GM12873 (cell line): ENCODE measurements around the gene RASGRP2.

ENCODE experiments used
- TF ChIP-seq, protein P1 (sequence below): IDR thresholded peaks from 2 replicates; pipeline ENCODE4 v1.5.1; 2012; ENCODE audit warnings: low read depth, mild to moderate bottlenecking, moderate library complexity, low read length, control low read depth; ENCODE audit not compliant: insufficient read depth; ENCODE audit errors: missing control alignments

Gene RASGRP2

DNA sequence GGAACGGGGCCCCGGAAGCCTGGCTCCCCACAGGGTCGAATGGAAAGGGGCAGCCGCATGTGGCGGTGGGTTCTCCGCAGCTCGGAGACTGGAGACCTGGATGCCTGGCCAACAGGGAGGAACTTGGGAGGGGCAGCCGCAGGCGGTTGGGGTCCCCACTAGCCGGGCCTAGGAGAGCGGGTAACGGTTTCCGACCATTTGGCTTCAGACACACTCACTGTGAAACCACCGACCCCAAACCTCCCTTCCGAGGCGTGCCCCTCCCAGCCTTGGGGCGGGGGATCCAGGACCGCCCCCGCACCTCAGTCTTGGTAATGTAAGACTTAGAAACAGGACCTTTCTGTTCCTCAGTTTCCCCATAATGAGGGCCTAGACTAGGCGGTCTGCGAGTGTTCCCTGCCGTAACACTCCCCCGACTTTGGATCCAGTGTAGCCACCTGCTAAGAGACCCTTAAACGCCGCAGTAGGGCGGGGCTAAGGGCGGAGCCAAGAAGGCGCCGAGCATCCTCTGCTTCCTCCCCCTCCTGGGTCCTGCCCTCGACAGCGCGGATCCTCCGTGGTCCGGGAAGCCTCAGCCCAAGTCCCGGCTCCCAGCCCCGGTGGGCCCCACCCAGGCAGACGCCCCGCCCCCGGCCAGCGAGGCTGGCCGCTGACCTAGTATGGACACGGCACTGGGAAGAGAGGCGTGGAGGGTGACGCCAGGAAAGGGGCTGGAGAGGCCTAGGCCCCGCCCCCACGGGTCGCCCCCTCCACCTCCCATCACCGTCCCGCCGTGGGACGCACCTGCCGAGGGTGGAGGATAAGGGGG lies 1.8 kb upstream of the RASGRP2 start:
- TF ChIP-seq, protein P1, sequence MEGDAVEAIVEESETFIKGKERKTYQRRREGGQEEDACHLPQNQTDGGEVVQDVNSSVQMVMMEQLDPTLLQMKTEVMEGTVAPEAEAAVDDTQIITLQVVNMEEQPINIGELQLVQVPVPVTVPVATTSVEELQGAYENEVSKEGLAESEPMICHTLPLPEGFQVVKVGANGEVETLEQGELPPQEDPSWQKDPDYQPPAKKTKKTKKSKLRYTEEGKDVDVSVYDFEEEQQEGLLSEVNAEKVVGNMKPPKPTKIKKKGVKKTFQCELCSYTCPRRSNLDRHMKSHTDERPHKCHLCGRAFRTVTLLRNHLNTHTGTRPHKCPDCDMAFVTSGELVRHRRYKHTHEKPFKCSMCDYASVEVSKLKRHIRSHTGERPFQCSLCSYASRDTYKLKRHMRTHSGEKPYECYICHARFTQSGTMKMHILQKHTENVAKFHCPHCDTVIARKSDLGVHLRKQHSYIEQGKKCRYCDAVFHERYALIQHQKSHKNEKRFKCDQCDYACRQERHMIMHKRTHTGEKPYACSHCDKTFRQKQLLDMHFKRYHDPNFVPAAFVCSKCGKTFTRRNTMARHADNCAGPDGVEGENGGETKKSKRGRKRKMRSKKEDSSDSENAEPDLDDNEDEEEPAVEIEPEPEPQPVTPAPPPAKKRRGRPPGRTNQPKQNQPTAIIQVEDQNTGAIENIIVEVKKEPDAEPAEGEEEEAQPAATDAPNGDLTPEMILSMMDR: no peak

DNA sequence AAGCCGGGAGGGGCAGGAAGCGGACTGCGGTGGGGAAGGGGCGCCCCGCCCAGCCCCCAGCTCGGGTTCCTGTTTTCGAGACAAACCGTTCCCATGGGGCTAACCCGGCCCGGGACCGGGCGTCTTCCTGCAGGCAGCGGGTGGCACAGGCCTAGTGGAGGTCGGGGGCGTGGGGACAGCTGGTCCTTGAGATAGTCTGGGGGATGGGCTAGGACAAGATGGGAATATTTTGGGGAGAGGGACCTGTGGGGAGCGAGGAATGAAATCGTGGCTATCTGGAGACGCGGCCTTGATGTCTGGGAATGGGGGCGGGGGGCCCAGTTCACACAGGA lies 1.2 kb upstream of the RASGRP2 start:
- TF ChIP-seq, protein P1: no peak

DNA sequence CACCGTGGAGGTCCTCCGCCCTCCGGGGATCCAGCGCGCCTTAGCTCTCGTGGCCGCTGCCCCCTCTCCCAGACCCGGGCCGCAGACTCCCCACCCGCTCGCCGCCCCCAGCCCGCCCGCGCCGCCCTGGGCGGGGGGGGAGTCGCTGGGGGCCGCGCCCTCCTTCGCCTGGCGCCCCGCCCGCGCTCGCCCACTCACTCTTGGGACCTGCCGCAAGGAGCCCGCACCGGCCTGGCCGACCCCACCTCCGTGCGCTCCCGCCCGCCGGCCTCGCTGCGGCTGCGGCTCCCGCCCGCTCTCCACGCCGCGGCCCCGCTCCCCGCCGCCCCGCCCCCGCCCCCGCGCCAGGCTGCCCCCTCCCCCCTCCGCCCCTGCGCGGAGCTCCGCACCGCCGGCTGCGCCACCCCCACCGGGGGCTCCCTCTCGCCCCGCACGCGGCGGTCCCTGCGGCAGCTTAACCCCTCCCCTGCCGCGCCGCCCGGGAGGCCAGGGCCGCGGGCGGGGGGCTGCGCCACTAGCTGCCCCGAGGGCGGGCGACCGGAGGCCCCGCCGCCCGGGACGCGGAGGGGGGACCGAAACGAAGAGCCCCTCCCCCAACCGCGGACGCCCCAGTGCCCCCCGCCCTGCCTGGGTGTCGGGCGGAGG lies 724 bp upstream of the RASGRP2 start:
- TF ChIP-seq, protein P1: no peak

DNA sequence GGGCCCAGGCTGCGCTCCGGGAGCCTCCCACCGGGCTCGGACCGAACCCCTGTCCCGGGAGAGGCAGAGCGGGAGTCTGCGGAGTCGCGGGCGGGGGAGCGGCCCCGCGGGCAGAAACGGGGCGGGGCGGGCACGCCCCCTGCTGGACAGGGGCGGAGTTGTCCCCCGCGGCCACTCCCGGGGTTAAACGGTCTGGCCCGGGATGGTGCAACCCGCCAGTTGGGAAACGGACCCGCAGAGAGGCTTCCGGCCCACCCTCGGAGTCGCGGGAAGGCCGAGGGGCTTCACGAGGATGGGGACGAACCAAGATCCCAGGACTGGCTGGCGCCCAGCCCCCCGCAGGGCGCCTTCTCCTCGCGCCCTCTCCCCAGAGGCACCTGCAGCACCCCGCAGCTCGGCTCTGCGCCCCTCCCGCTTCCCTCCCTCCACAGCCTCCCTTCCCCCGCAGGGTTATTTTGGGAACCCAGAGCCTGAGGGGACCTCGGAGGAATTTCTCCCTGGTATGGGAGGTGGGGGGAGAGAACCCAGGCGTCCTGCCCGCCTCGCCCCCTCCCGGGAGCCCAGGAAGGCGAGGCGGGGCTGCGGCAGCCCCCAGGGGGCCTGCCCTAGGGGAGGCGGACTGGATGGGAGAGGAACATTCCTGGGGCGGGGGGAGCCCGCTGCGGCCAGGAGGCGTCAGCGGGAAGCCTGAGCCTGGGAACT lies 902 bp downstream of the RASGRP2 start:
- TF ChIP-seq, protein P1: peak; percentile 89

DNA sequence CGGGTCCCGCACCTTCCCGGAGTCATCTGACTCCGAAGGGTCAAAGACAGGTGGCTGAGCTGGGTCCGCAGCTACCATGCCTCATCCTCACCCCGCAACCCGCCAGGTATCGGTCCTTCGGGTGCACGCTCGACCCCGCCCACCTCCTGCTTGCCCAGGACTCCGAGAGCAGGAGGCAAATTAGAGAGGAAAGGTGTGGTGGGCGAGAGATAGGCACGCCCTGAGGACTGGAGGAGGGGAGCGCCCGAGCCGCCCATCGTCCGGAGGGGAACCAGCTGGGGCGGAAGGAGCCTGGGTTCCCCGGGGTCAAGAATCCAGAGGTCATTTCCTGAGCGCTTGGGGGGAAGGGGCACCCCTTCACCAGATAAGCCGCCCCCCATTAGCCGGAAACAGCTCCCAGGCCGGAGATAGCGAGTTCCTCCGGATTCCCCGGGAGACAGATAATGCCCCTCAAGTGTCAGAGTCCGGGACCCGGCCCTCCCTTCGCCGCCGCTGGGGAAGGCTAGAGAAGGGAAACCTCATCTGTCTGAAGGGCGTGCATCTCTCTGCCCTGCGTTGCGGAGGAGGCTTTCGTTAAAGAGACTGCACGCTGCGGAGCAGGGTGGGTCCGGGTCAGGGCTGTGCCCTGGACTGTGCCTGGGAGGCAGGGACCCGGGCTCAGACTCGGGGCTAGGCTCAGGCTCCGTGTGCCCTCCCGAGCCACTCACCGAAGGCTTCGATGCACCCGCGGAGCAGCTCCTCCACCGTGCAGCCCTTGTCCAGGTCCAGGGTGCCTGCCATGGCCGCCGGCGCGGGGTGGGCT lies 1.7 kb downstream of the RASGRP2 start:
- TF ChIP-seq, protein P1: no peak

DNA sequence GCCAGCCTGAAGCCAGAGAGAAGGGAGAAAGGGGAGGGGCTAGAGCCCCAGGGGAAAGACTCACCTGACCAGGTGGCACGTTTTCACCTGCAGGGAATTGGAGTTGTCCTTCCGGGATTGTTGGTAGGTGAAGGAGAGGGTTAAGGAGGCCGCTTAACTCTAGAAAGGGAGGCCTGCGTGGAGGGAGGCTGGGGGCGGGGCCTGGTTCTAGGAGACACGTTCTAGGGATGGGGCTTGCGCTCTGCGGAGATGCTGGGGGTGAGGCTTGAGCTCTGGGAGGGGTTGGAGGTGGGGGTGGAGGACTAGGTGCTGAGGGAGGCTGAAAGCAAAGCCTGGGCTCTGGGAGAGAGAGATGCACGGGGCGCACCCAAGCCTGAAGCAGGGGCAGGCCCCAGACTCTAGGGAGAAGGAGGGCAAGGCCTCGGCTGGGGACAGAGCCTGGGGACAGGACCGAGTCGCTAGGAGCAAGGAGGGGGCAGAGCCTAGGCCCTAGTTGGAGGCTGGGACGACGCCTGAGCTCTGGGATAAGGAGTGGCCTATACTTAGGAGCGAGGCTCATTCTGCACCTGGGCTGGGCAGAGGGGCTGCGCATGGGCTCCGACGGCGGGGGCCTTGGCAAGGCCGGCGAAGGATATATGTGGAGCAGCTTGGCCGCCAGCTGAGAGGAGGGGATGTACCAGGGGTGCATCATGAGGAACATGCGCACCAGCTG lies 2.4 kb downstream of the RASGRP2 start:
- TF ChIP-seq, protein P1: no peak
